ENCODE results near the gene RPL10A.

RPL10A gene

GRCh38 chr6:35487658-35488516 lies 19.7 kb downstream of the RPL10A start:
- ATAC-seq (ENCODE audit: low read depth) (no peak), DNase-seq (ENCODE audit: low spot score in 2 of 2) (no peak)
- Mint-ChIP-seq H3K36me3 (no peaks in the 10 kb centered on the region), H3K27me3 (peaks cover 9% of the 10 kb centered on the region), H3K4me3 (no peak overlapping the region), H3K27ac (no peak overlapping the region), H3K9me3 (no peaks in the 10 kb centered on the region), H3K4me1 (peaks cover 8% of the 10 kb centered on the region)

DNA sequence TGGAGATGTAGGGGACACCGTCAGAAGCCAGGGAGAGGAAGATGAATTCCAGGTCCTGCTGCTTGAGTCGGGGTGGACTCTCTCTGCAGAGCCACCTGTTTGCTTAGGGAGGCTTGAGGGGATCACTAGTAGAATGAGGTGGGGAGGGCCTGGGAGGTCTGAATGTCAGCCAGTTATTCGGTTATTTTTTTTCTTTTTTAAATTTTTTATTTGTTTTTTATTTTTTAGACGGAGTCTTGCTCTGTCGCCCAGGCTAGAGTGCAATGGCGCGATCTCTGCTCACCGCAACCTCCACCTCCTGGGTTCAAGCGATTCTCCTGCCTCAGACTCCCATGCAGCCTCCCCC lies 20.3 kb downstream of the RPL10A start:
- no peak for ATAC-seq (ENCODE audit: low read depth)
- peaks cover 8% of the 10 kb centered on the region for H3K4me1 Mint-ChIP-seq
- peaks cover 13% of the 10 kb centered on the region for H3K27me3 Mint-ChIP-seq
- no peak overlapping the region for H3K27ac Mint-ChIP-seq
- H3K36me3 Mint-ChIP-seq: no peaks in the 10 kb centered on the region
- H3K9me3 Mint-ChIP-seq: no peaks in the 10 kb centered on the region
- no peak overlapping the region for H3K4me3 Mint-ChIP-seq
- no peak for DNase-seq (ENCODE audit: low spot score in 2 of 2)

DNA sequence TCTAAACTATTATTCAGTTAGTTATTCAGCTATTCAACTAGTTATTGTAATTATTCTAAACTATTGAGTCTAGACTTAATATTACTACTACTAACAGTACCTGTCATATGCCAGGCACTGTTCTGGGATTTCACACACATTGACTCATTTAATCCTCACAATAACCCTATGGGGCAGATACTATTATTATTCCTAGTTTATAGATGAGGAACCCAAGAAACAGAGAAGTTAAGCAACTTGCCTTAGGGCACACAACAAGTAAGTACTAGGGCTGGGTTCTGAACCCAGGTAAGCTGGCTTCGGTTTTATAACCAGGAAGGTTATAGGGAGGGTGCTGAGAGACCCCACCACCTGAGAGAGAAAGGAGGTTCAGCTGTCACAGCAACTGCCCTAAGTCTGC lies 20.9 kb downstream of the RPL10A start:
- Mint-ChIP-seq H3K4me3 (no peak overlapping the region), H3K4me1 (peaks cover 9% of the 10 kb centered on the region), H3K9me3 (no peaks in the 10 kb centered on the region), H3K27me3 (peaks cover 17% of the 10 kb centered on the region), H3K36me3 (no peaks in the 10 kb centered on the region), H3K27ac (no peak overlapping the region)
- no peak for DNase-seq (ENCODE audit: low spot score in 2 of 2)
- no peak for ATAC-seq (ENCODE audit: low read depth)

GRCh38 chr6:35489995-35490791 lies 22.0 kb downstream of the RPL10A start:
- H3K4me3 Mint-ChIP-seq: no peak overlapping the region
- no peak for ATAC-seq (ENCODE audit: low read depth)
- H3K27ac Mint-ChIP-seq: no peak overlapping the region
- peaks cover 9% of the 10 kb centered on the region for H3K4me1 Mint-ChIP-seq
- peaks cover 19% of the 10 kb centered on the region for H3K27me3 Mint-ChIP-seq
- H3K36me3 Mint-ChIP-seq: no peaks in the 10 kb centered on the region
- no peak for DNase-seq (ENCODE audit: low spot score in 2 of 2)
- no peaks in the 10 kb centered on the region for H3K9me3 Mint-ChIP-seq

GRCh38 chr6:35490821-35491557 lies 22.8 kb downstream of the RPL10A start:
- no peak for DNase-seq (ENCODE audit: low spot score in 2 of 2)
- Mint-ChIP-seq H3K9me3 (no peaks in the 10 kb centered on the region), H3K36me3 (no peaks in the 10 kb centered on the region), H3K27ac (no peak overlapping the region), H3K4me3 (no peak overlapping the region), H3K4me1 (peaks cover 9% of the 10 kb centered on the region), H3K27me3 (peaks cover 19% of the 10 kb centered on the region)
- ATAC-seq (ENCODE audit: low read depth): no peak

DNA sequence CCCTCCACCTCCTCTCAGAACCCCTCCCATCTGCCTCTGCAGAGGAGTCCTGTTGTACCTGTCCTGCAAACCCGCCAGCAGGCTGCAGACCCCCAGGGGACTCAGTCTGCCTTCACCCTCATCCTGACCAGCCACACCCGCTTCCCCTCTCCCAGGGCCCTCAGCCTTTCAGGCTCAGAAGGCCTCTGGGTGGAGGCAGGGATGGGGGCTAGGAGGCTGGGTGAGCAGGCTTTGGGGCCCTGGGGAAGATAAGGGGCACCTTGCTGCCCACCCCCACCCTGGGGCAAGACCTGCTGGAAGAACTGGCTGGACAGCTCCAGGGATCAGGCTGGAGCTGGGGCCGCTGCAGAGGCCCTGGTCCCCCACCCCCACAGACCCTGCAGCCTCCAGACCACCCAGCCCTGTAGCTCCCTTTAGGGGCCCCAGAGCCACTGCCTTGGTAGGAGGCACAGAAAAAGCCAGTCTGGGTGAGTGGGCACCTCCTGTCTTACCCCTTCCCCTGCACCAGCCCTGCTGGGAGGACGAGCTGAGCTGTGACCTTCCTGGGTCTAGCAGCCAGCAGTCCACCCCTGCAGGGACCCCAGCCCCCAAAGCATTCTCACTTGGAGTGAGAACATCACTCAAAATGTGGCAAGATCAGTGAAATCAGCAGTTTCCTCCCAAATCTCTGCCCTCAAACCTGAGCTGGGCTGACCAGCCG lies 23.5 kb downstream of the RPL10A start:
- H3K27me3 Mint-ChIP-seq: peaks cover 19% of the 10 kb centered on the region
- DNase-seq (ENCODE audit: low spot score in 2 of 2) (no peak), ATAC-seq (ENCODE audit: low read depth) (no peak)
- no peaks in the 10 kb centered on the region for H3K9me3 Mint-ChIP-seq
- H3K4me1 Mint-ChIP-seq: peaks cover 9% of the 10 kb centered on the region
- H3K4me3 Mint-ChIP-seq: no peak overlapping the region
- no peaks in the 10 kb centered on the region for H3K36me3 Mint-ChIP-seq
- no peak overlapping the region for H3K27ac Mint-ChIP-seq

- DNase-seq (ENCODE audit: low spot score in 2 of 2) (no peak), ATAC-seq (ENCODE audit: low read depth) (no peak)
- no peaks in the 10 kb centered on the region for H3K36me3 Mint-ChIP-seq
- H3K27ac Mint-ChIP-seq: no peak overlapping the region
- peaks cover 9% of the 10 kb centered on the region for H3K4me1 Mint-ChIP-seq
- H3K27me3 Mint-ChIP-seq: peaks cover 19% of the 10 kb centered on the region
- no peak overlapping the region for H3K4me3 Mint-ChIP-seq
- H3K9me3 Mint-ChIP-seq: no peaks in the 10 kb centered on the region
Measured at GRCh38 chr6:35492258-35492973, 24.2 kb downstream of the RPL10A start.

- Mint-ChIP-seq H3K36me3 (no peaks in the 10 kb centered on the region), H3K4me1 (peaks cover 9% of the 10 kb centered on the region), H3K4me3 (no peak overlapping the region), H3K27me3 (peaks cover 19% of the 10 kb centered on the region), H3K27ac (no peak overlapping the region), H3K9me3 (no peaks in the 10 kb centered on the region)
- DNase-seq (ENCODE audit: low spot score in 2 of 2) (no peak), ATAC-seq (ENCODE audit: low read depth) (no peak)
Measured at GRCh38 chr6:35492974-35493284, 24.7 kb downstream of the RPL10A start.

DNA sequence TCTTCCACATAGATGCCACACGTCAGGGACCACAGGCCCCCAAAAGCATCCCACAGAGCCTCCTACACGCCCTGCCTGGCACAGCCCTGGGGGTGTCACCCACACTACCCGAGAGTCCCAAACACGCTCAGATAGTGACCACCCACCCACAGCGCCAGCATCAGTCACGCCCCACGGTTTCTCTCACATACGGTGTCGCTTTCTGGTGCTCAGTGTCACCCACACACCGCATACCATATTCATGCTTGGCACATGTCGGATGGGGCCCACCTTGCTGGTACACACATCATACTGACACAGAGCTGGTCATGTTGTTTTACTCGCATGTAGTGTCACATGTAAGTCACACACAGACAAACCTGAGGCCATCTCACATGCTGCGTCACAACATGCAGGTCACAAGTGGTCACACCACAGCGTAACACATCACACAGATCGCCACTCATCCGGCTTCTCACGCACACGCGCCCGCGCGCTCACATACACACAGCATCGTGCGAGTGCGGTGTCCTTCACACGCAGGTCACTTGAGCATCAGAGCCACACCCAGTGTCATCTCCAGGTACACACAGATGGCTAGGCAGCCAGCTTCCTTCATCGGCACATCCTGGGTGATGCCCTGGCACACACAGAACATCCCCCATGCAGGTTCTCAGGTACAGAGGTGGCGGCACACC lies 25.2 kb downstream of the RPL10A start:
- H3K27me3 Mint-ChIP-seq: peaks cover 19% of the 10 kb centered on the region
- H3K4me3 Mint-ChIP-seq: no peak overlapping the region
- H3K4me1 Mint-ChIP-seq: peaks cover 10% of the 10 kb centered on the region
- no peak for ATAC-seq (ENCODE audit: low read depth)
- no peaks in the 10 kb centered on the region for H3K36me3 Mint-ChIP-seq
- no peak overlapping the region for H3K27ac Mint-ChIP-seq
- no peaks in the 10 kb centered on the region for H3K9me3 Mint-ChIP-seq
- no peak for DNase-seq (ENCODE audit: low spot score in 2 of 2)

DNA sequence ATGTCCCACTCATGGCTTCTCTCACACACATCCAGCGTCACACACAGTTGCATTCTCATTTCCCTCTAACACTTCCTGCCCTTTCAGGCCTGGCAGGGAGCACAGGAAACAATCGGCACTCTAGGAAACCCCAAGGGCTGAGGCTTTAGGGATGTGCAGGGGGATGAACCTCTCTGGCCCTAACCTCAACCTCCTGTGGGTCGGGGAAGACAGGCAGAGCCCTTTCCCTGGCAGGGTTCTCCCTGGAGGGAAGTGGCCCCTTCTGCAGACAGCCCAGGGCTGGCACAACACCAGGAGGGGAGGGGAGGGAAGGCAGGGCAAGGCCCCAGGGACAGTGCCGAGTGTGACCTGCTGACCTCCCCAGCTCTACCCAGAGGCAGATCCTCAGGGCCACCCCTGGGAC lies 26.0 kb downstream of the RPL10A start:
- Mint-ChIP-seq H3K4me3 (no peak overlapping the region), H3K4me1 (peaks cover 14% of the 10 kb centered on the region), H3K27ac (no peak overlapping the region), H3K9me3 (no peaks in the 10 kb centered on the region), H3K36me3 (no peaks in the 10 kb centered on the region), H3K27me3 (peaks cover 26% of the 10 kb centered on the region)
- ATAC-seq (ENCODE audit: low read depth): no peak
- no peak for DNase-seq (ENCODE audit: low spot score in 2 of 2)

GRCh38 chr6:35495258-35496035 lies 27.2 kb downstream of the RPL10A start:
- no peak for ATAC-seq (ENCODE audit: low read depth)
- Mint-ChIP-seq H3K4me3 (peak overlapping the region; percentile 61), H3K4me1 (peaks cover 14% of the 10 kb centered on the region), H3K36me3 (no peaks in the 10 kb centered on the region), H3K27ac (no peak overlapping the region), H3K27me3 (peaks cover 32% of the 10 kb centered on the region), H3K9me3 (no peaks in the 10 kb centered on the region)
- DNase-seq (ENCODE audit: low spot score in 2 of 2): no peak

- Mint-ChIP-seq H3K27ac (no peak overlapping the region), H3K9me3 (no peaks in the 10 kb centered on the region), H3K4me3 (peak overlapping the region; percentile 61), H3K4me1 (peaks cover 10% of the 10 kb centered on the region), H3K27me3 (peaks cover 26% of the 10 kb centered on the region), H3K36me3 (no peaks in the 10 kb centered on the region)
- ATAC-seq (ENCODE audit: low read depth) (no peak), DNase-seq (ENCODE audit: low spot score in 2 of 2) (no peak)
Measured at GRCh38 chr6:35496036-35496840, 28.0 kb downstream of the RPL10A start.

All from memory B cell (primary cell).